ENCODE measurements around the gene PFKL.

DNA sequence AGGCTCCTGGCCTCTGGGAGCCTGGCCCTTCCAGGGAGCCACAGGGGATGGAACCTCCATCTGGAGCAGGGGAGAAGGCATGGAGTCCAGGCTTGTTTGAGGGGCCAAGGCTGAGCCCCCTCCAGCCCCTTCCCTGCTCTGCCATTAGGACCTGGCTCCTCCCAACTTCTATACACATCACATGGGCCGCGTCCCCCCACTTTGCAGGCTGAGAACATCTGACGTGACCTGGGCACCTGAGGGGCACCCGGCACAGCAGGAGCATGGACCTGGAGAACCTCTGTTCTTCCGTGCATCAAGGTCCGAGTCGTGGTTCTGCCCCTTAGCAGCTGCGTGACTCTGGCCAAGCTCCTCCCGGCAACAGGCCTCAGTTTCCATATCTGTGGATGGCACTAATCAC is 18.1 kb upstream of the PFKL start:
- TF ChIP-seq RFX5 (IDR thresholded peaks at IDR 0.05; ENCODE audit: borderline replicate concordance, low read depth, low read length) = no peak
- no peak for TF ChIP-seq GABPA (IDR thresholded peaks at IDR 0.05; ENCODE audit: borderline replicate concordance, insufficient read depth, low read length)
- TF ChIP-seq EP300 (IDR thresholded peaks at IDR 0.05; ENCODE audit: borderline replicate concordance in 1 of 2, low read depth in 2 of 2, low read length in 2 of 2) = no peak
- TF ChIP-seq, protein P1, sequence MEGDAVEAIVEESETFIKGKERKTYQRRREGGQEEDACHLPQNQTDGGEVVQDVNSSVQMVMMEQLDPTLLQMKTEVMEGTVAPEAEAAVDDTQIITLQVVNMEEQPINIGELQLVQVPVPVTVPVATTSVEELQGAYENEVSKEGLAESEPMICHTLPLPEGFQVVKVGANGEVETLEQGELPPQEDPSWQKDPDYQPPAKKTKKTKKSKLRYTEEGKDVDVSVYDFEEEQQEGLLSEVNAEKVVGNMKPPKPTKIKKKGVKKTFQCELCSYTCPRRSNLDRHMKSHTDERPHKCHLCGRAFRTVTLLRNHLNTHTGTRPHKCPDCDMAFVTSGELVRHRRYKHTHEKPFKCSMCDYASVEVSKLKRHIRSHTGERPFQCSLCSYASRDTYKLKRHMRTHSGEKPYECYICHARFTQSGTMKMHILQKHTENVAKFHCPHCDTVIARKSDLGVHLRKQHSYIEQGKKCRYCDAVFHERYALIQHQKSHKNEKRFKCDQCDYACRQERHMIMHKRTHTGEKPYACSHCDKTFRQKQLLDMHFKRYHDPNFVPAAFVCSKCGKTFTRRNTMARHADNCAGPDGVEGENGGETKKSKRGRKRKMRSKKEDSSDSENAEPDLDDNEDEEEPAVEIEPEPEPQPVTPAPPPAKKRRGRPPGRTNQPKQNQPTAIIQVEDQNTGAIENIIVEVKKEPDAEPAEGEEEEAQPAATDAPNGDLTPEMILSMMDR (IDR thresholded peaks at IDR 0.05; ENCODE audit: control extremely low read depth in 1 of 3, insufficient read depth in 1 of 3, low read depth in 1 of 3, low read length in 3 of 3) = no peak
- TF ChIP-seq, protein P2, sequence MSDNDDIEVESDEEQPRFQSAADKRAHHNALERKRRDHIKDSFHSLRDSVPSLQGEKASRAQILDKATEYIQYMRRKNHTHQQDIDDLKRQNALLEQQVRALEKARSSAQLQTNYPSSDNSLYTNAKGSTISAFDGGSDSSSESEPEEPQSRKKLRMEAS (IDR thresholded peaks at IDR 0.05) = no peak

All from H1 (cell line).